ENCODE measurements around the gene SNX18.

SNX18 gene

GRCh38 chr5:54541823-54542783 lies 24.5 kb downstream of the SNX18 start:
- no peak for DNase-seq (ENCODE audit: low spot score)

GRCh38 chr5:54544044-54544443 lies 26.5 kb downstream of the SNX18 start:
- no peak for DNase-seq (ENCODE audit: low spot score)

- DNase-seq (ENCODE audit: low spot score), result no peak
These were observed 28.2 kb downstream of the SNX18 start for GRCh38 chr5:54545796-54546195.

- DNase-seq (ENCODE audit: low spot score), result no peak
These were observed 30.2 kb downstream of the SNX18 start for GRCh38 chr5:54547711-54548250.

GRCh38 chr5:54548565-54548964 lies 31.0 kb downstream of the SNX18 start:
- DNase-seq (ENCODE audit: low spot score), result no peak

- DNase-seq (ENCODE audit: low spot score), result no peak
These were observed 33.7 kb downstream of the SNX18 start for GRCh38 chr5:54551292-54551691.

GRCh38 chr5:54551926-54552325 lies 34.4 kb downstream of the SNX18 start:
- no peak for DNase-seq (ENCODE audit: low spot score)

- DNase-seq (ENCODE audit: low spot score), result no peak
These were observed 34.9 kb downstream of the SNX18 start for GRCh38 chr5:54552446-54552845.

- DNase-seq (ENCODE audit: low spot score), result no peak
These were observed 36.2 kb downstream of the SNX18 start for GRCh38 chr5:54553659-54554207.

GRCh38 chr5:54556141-54556540 lies 38.6 kb downstream of the SNX18 start:
- no peak for DNase-seq (ENCODE audit: low spot score)

- no peak for DNase-seq (ENCODE audit: low spot score)
These were observed 40.8 kb downstream of the SNX18 start for GRCh38 chr5:54558362-54558761.

GRCh38 chr5:54561651-54562050 lies 44.1 kb downstream of the SNX18 start:
- DNase-seq (ENCODE audit: low spot score), result no peak

- DNase-seq (ENCODE audit: low spot score), result no peak
These were observed 45.7 kb downstream of the SNX18 start for GRCh38 chr5:54563083-54563761.

- DNase-seq (ENCODE audit: low spot score), result no peak
These were observed 50.4 kb downstream of the SNX18 start for GRCh38 chr5:54567996-54568395.

- no peak for DNase-seq (ENCODE audit: low spot score)
These were observed 53.4 kb downstream of the SNX18 start for GRCh38 chr5:54570916-54571315.

- no peak for DNase-seq (ENCODE audit: low spot score)
These were observed 53.9 kb downstream of the SNX18 start for GRCh38 chr5:54571462-54571861.

GRCh38 chr5:54573812-54574489 lies 56.4 kb downstream of the SNX18 start:
- DNase-seq (ENCODE audit: low spot score), result no peak

- no peak for DNase-seq (ENCODE audit: low spot score)
These were observed 60.0 kb downstream of the SNX18 start for GRCh38 chr5:54577528-54577927.

- no peak for DNase-seq (ENCODE audit: low spot score)
These were observed 60.5 kb downstream of the SNX18 start for GRCh38 chr5:54577937-54578653.

GRCh38 chr5:54579591-54580295 lies 62.2 kb downstream of the SNX18 start:
- no peak for DNase-seq (ENCODE audit: low spot score)

Data from NAMALWA (cell line).